AG09309 (cell line): ENCODE measurements around the gene DCUN1D1.

Source experiments
- DNase-seq: peaks from one replicate; pipeline ENCODE4 v3.0.0-alpha.2; 2010; ENCODE audit warnings: low read depth
- H3K4me3 ChIP-seq: 2 replicates; pipeline ENCODE4 v1.5.1; 2011; ENCODE audit warnings: mild to moderate bottlenecking, low read depth, low read length, moderate library complexity; ENCODE audit not compliant: control insufficient read depth
- TF ChIP-seq, protein P1 (sequence below): IDR thresholded peaks from 2 replicates; pipeline ENCODE4 v1.5.1; 2011; ENCODE audit warnings: mild to moderate bottlenecking, low read depth, low read length, inconsistent platforms; ENCODE audit not compliant: insufficient read depth, control insufficient read depth; ENCODE audit errors: missing control alignments

Gene DCUN1D1

DNA sequence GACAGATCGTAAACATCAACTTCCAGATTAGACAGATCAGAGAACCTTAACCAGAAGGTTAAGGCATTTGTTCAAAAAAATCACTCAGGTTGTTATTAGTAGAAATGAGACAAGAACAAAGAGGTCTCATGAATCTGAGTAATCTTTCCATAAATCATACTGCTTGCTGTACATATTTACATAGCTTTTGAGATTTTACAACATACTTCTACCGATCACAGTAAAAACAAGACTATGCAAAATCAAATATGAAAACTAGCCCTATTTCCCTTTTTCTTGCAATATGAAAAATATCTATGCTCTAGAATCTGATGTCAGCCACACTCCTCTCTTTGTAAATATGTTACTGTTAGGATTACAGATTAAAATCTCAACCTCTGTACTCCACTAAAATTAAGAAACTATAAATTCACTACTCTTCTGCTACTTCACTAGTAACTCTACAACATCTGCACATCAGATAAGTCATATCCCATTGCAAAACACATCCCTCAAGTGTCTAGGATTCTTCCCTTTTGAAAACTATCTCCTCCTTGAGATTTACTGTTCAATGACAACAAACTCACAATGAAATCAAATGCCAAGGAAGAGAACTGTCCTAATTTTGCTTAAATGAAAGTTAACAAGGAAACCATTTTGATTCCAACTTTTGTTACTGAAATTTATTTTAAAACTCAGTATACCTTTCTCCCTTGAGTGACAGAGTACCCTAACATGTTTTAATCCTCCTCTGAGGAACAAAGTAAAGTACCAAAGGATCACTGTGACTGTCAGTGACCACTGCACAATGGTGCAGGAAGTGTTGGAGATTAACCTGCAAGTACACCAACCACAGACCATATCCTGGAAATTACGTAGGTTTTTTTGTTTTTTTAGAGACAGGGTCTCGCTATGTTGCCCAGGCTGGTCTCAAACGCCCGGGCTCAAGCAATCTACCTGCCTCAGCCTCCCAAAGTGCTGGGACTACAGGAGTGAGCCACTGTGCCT lies 12.8 kb downstream of the DCUN1D1 start:
- H3K4me3 ChIP-seq, result no peak overlapping the region
- TF ChIP-seq, protein P1, sequence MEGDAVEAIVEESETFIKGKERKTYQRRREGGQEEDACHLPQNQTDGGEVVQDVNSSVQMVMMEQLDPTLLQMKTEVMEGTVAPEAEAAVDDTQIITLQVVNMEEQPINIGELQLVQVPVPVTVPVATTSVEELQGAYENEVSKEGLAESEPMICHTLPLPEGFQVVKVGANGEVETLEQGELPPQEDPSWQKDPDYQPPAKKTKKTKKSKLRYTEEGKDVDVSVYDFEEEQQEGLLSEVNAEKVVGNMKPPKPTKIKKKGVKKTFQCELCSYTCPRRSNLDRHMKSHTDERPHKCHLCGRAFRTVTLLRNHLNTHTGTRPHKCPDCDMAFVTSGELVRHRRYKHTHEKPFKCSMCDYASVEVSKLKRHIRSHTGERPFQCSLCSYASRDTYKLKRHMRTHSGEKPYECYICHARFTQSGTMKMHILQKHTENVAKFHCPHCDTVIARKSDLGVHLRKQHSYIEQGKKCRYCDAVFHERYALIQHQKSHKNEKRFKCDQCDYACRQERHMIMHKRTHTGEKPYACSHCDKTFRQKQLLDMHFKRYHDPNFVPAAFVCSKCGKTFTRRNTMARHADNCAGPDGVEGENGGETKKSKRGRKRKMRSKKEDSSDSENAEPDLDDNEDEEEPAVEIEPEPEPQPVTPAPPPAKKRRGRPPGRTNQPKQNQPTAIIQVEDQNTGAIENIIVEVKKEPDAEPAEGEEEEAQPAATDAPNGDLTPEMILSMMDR, result no peak
- DNase-seq, result no peak

GRCh38 chr3:182965861-182966366 lies 14.4 kb downstream of the DCUN1D1 start:
- no peak for DNase-seq
- H3K4me3 ChIP-seq, result no peak overlapping the region
- TF ChIP-seq, protein P1, result no peak

GRCh38 chr3:182964179-182964578 lies 16.2 kb downstream of the DCUN1D1 start:
- TF ChIP-seq, protein P1, result no peak
- DNase-seq, result no peak
- no peak overlapping the region for H3K4me3 ChIP-seq

GRCh38 chr3:182962166-182962565 lies 18.2 kb downstream of the DCUN1D1 start:
- H3K4me3 ChIP-seq, result no peak overlapping the region
- DNase-seq, result no peak
- TF ChIP-seq, protein P1, result no peak

- DNase-seq, result no peak
- TF ChIP-seq, protein P1, result no peak
- H3K4me3 ChIP-seq, result no peak overlapping the region
Measured at GRCh38 chr3:182959474-182960350, 20.6 kb downstream of the DCUN1D1 start.

DNA sequence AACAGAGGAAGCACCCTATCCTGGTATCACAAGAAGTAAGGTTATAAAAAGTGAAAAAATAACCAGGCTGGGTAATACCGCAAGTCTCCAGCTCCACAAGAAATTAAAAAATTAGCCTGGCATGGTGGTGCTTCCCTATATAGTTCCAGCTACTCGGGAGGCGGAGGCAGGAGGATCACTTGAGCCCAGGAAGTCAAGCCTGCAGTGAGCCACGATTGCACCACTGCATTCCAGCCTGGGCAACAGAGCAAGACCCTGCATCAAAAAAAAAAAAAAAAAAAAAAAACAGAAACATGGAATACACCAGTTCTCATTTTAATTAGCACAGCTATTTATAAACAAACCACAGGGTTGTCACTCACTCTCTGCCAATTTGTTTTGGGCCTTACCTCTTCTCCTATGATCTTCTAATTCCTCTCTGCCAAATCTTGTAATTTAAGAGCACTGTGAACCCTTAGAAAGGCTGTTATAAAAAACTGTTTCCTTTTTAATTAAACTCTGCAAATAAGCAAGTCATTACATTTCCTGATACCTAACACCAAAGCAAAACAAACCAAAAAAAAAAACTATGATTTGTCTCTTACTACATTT lies 22.6 kb downstream of the DCUN1D1 start:
- no peak for DNase-seq
- H3K4me3 ChIP-seq, result no peak overlapping the region
- TF ChIP-seq, protein P1, result no peak
